HG03175 (cell line): ENCODE measurements around the gene DSC3.

Experiments used
- ATAC-seq: cut with Tn5 transposase; IDR thresholded peaks from one replicate; pipeline ENCODE4 v1.9.1; 2021; ENCODE audit warnings: mild to moderate bottlenecking, moderate library complexity; ENCODE audit not compliant: unreplicated experiment

Gene DSC3

DNA sequence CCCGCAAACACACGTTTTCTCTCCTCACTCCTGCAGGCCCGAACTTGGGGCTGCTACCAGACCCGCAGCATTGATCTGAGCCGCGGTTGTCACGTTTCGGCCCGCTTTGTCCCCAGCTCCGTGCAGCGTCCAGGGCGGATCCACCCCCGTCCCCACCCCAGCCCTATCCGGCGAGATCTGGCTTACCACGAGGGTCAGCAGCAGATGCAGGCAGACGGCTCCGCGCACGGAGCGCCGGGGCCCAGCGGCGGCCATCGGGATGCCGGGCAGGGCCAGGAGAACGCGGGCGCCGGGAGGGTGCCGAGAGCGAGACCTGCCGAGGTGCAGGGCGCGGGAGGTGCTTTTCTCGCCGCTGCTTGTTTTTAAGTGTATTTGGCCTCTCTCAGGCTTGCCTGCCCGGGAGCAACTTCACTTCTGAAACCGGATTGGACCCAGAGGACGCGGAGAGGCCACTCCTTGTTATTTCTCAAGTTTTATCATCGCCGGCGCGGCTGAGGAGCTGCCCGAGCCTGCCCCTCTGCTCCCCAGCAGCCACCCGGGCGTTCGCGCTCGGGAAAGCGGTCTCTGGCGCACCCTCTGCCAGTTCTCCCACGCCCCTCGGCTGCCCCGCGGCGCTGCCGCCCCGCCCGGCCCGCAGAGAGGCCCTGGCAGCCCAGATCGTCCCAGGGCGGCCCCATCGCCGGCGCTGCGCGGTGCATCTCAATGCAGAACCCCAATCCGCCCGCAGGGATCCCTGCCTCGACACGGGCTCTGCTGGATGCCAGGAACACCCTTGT lies at the start of gene DSC3:
Gene DSC3 (minus strand): TSS at position 337 of the 776 bp plus-strand sequence. CDS start 82 bp downstream, at position 255.
- ATAC-seq: no peak

GRCh38 chr18:31091350-31091749 lies 48.8 kb upstream of the DSC3 start:
- ATAC-seq: no peak

DNA sequence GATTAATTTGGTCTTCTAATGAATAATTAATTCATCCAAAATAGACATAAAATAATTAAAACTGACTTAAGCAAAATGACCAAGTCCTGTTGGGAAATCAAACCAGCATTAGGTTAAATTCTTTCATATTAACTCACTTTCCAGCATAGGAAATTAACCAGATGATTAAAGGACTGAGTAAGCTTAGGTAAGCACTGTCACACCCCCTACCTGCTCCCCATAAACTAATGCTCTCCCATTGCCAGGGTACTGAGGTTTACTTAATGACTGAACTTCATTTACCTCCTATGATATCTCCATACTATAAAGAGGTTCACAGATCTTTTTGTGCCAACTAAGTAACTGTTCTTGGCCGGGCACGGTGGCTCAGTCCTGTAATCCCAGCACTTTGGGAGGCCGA lies 46.0 kb upstream of the DSC3 start:
- ATAC-seq: no peak

GRCh38 chr18:31079973-31080372 lies 37.4 kb upstream of the DSC3 start:
- ATAC-seq: no peak

DNA sequence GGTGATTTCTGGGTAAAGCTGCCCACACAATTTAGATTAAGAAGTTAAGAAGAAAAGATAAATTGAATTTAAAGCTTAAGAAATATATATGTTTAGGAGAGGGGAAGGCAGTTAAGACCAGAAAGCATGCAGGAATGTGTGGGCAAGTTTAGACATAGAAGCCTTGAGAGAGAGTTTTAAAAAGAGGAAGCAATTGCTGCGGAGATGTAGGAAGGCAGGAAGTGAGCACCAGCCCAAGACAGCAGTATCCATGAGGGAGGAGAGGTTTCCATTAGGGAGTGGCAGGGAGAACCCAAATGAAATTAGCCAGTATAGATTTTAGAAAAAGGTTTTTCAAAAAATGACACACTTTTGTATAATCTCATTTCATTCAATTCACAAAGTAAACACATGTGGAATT lies 35.3 kb upstream of the DSC3 start:
- no peak for ATAC-seq

DNA sequence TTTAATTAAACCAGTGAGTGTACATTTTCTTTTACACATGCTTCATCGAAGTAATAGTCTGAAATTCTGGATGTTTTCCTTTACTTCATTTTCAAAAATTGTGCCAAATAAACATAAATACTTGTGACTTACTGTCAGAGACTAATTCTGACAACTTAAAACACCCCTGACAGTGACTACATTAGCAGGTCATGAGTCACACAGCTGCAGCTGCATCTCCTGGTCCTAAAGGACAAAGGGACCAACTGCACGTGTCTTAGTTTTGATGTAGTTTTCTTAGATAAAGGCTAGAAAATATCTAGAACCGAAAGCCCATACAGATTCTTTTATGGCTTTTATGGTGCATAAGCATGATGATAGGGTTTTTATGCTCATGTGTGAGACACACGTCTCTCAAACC lies 29.6 kb upstream of the DSC3 start:
- ATAC-seq: no peak

GRCh38 chr18:31070206-31070605 lies 27.7 kb upstream of the DSC3 start:
- no peak for ATAC-seq

DNA sequence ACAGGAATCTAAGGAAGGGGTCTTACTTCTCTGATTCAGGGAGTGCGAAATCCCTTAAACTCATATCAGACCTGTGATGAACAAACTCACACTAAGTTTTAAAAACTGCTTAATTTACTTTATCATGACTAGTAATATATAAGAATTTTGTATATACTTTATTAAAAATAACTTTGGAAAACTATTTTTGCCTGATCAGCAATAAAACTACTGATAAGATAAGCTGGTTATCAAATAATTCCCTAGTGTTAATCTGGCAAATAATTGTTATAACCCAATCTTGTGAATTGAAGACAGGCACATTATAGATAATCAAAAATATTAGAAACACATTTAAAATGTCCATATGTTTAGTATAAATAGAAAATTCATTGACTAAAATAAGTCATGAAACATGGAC lies 23.7 kb upstream of the DSC3 start:
- ATAC-seq: no peak

GRCh38 chr18:31065036-31065773 lies 22.7 kb upstream of the DSC3 start:
- no peak for ATAC-seq

GRCh38 chr18:31064130-31064529 lies 21.6 kb upstream of the DSC3 start:
- no peak for ATAC-seq

DNA sequence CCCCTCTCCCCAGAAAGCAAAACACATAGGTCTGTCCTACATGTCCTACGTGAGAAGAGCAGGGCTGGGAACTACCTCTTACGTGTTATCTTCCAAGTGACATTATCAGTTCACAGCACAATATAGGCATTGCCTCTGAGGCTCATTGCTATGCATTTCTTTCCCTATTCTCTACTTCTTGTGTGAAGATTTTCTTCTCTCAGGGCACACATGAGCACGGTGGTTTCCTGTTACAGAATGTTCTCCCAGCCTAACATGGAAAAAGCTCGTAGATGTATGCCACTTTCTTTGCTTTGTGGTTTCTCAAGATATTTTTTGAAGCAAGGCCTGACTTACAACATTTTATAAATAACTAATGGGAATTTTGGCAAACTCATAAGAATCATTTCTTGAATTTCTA lies 19.4 kb upstream of the DSC3 start:
- ATAC-seq: no peak

- no peak for ATAC-seq
Observed at GRCh38 chr18:31058897-31059296, 16.4 kb upstream of the DSC3 start.

DNA sequence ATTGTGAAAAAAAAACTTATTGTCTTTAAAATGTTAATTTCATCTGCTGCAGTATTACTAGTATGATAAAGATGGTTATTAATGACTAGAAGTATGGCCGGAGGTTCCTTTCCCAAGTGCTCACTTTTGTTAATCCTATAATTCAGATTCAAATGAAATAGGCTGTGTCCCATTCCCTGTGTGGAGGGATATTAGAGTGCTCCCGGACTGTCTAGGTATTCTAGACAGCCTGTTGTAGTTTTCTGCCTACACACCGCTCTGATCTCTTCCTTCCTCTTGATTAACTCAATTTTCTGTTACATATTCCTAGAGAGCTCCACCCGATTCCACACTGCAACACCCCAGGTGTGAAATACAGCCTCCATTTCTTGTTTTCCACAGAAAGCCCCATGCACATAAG lies 15.4 kb upstream of the DSC3 start:
- no peak for ATAC-seq

- ATAC-seq: no peak
Observed at GRCh38 chr18:31057051-31057450, 14.5 kb upstream of the DSC3 start.

DNA sequence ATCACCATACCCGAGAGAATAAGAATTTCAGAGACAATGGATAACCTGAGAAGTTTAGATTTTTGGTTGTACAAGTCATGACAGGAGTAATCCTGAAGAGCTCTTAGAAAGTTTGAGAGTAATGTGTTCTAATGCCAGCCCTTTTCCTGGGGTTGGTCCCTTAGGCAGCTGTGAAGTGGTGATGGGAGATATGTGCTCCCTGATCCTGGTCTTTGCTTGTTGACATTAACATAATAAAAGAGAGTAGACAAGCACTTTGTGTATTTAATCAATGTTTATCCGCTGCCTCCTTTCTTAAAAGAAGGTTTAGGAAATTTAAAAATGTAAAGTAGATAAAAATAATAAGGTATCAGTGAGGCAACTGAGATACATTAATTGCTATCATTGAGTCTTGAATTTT lies 13.8 kb upstream of the DSC3 start:
- no peak for ATAC-seq

GRCh38 chr18:31050635-31051034 lies 8.1 kb upstream of the DSC3 start:
- ATAC-seq: no peak

GRCh38 chr18:31049189-31049588 lies 6.6 kb upstream of the DSC3 start:
- no peak for ATAC-seq

- no peak for ATAC-seq
Observed at GRCh38 chr18:31048216-31048615, 5.7 kb upstream of the DSC3 start.

- no peak for ATAC-seq
Observed at GRCh38 chr18:31046916-31047315, 4.4 kb upstream of the DSC3 start.

DNA sequence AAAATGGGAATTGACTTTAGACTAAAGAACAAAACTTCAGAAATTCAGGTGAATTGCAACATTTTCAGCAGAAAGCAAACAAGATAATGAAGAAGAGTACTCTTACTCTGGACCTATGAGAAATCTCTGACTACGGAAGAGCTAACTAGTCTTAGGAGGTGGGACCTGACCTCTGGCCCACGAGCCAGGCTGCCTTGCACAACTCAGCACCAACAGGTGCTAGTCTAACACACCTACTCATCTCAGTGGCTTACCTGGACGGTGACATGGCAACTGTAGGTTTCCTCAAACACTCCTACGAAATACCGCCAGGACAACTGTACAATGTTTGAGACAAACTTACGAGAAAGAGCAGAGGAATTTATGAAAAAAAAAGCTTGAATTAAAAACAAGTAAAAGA lies 3.1 kb upstream of the DSC3 start:
- no peak for ATAC-seq

DNA sequence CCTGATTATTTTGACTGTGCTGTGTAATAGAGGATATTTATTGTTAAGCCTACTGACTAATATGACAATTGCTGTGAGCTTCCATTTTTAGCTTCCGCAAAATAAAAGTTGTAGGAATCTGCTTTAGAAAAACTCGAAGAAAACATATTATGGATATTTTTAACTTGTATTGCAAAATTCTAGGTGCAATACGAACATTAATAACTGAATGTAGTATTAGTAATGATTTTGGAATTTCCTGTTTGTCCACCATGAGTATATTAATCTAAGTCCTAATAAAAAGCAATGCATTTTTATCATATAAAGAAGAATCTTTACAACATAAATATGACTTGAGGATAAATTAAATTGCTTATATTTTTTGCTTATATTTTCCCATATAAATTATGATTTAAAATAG lies 2.4 kb upstream of the DSC3 start:
- no peak for ATAC-seq

- ATAC-seq: no peak
Observed at GRCh38 chr18:31043709-31044108, 1.2 kb upstream of the DSC3 start.

DNA sequence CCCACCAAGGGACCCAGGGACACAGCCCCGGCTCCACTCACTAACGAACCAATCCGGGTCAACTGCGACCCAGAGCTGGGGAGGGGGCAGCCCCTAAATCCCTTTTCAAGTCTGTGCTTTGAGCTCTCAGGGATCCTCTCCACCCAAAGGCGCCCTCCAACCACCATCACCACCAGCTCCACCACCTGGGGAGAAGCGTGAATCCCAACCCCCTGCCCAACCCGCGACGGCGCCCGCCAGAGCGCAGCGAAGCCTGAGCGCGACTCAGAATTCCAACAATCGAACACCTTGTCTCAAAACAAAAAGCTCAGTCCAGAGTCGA lies 497 bp downstream of the DSC3 start:
- ATAC-seq: no peak
